Endothelial cell (in vitro differentiated cells): ENCODE data around the gene DCAF7. TPM values are rescaled to one million over a fixed set of nuclear protein-coding genes. Genes with fewer than 3 reads are reported as not detected.

ENCODE experiments used
- DNase-seq: peaks from one replicate; pipeline ENCODE4 v3.0.0; 2021; ENCODE audit warnings: low spot score
- H3K27ac Mint-ChIP-seq: one replicate; pipeline ENCODE4 v1.8.0; 2021; ENCODE audit warnings: mixed read lengths, inconsistent platforms; ENCODE audit not compliant: unreplicated experiment
- H3K27me3 Mint-ChIP-seq: one replicate; pipeline ENCODE4 v1.8.0; 2021; ENCODE audit warnings: mild to moderate bottlenecking, moderate library complexity, mixed read lengths, inconsistent platforms; ENCODE audit not compliant: unreplicated experiment
- H3K36me3 Mint-ChIP-seq: one replicate; pipeline ENCODE4 v1.8.0; 2021; ENCODE audit warnings: mild to moderate bottlenecking, low read depth, mixed read lengths, inconsistent platforms; ENCODE audit not compliant: unreplicated experiment
- H3K4me1 Mint-ChIP-seq: one replicate; pipeline ENCODE4 v1.8.0; 2021; ENCODE audit warnings: mild to moderate bottlenecking, mixed read lengths, inconsistent platforms; ENCODE audit not compliant: unreplicated experiment
- H3K4me3 Mint-ChIP-seq: one replicate; pipeline ENCODE4 v1.8.0; 2021; ENCODE audit warnings: mild to moderate bottlenecking, mixed read lengths, inconsistent platforms; ENCODE audit not compliant: unreplicated experiment
- H3K9me3 Mint-ChIP-seq: one replicate; pipeline ENCODE4 v1.8.0; 2021; ENCODE audit warnings: mixed read lengths, inconsistent platforms; ENCODE audit not compliant: unreplicated experiment
- total RNA-seq: library from RNA; stranded (reverse); fragmentation: NEBNext Ultra II Directional; extraction: Animal tissue kit (Norgen Biotek cat#: 25700); gene quantifications from one replicate; pipeline ENCODE4 v1.2.1, GENCODE V29; 2021; ENCODE audit not compliant: unreplicated experiment
- TF ChIP-seq, protein P1 (sequence below): fragments of 200-600 bp; sonication (generic); IDR thresholded peaks from one replicate; pipeline ENCODE4 v1.5.0; 2021; ENCODE audit warnings: antibody characterized with exemption; ENCODE audit not compliant: unreplicated experiment

Gene DCAF7
- total RNA-seq, 1 donor from 2014 or later: 123 TPM

DNA sequence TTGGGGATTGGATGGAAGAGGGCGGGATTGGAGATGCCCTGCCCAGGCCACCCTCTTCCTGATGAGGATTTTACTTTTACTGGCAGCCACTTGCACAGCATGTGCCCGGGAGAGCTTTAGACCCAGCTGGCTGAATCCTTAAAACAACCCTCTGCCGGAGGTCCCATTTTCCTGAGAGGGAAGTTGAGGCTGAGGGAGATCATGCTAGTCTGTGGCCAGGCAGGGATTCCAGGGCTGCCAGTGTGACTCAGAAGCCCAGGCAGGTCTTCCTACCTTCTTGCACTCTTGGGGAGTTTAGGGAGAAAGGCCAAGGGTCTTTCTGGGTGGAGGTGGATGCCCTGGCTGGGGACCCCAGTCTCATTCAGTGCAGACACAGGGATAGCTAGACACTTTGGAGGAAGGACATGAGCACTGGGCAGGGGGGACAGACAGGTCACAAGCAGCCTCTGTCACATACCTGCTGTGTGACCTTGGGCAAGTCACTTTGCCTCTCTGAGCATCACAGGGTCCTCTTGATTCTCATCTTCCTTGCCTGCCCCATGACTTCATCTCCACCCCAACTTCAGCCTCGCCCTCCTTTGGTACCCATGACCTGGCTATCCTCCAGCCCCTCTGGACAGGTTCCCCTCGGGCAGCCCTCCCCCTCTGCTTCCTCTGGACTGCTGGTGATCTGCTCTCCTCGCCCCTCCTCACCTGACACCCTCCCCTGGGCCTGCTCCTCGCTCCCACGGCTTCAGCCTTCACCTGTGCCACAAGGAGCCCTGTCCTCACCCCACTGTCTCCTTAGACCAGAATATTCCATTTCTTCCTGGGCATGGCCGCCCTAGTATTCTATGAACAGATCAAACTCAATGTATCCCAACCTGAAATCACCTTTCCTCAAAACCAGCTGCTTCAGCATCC is 11.3 kb upstream of the DCAF7 start:
- Mint-ChIP-seq H3K9me3 (no peaks in the 10 kb centered on the region), H3K27me3 (peaks cover 16% of the 10 kb centered on the region), H3K27ac (peak overlapping the region; percentile 24), H3K4me1 (peaks cover 3% of the 10 kb centered on the region), H3K36me3 (peaks cover 14% of the 10 kb centered on the region), H3K4me3 (peak overlapping the region; percentile 70)
- TF ChIP-seq, protein P1, sequence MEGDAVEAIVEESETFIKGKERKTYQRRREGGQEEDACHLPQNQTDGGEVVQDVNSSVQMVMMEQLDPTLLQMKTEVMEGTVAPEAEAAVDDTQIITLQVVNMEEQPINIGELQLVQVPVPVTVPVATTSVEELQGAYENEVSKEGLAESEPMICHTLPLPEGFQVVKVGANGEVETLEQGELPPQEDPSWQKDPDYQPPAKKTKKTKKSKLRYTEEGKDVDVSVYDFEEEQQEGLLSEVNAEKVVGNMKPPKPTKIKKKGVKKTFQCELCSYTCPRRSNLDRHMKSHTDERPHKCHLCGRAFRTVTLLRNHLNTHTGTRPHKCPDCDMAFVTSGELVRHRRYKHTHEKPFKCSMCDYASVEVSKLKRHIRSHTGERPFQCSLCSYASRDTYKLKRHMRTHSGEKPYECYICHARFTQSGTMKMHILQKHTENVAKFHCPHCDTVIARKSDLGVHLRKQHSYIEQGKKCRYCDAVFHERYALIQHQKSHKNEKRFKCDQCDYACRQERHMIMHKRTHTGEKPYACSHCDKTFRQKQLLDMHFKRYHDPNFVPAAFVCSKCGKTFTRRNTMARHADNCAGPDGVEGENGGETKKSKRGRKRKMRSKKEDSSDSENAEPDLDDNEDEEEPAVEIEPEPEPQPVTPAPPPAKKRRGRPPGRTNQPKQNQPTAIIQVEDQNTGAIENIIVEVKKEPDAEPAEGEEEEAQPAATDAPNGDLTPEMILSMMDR: no peak
- DNase-seq: no peak

DNA sequence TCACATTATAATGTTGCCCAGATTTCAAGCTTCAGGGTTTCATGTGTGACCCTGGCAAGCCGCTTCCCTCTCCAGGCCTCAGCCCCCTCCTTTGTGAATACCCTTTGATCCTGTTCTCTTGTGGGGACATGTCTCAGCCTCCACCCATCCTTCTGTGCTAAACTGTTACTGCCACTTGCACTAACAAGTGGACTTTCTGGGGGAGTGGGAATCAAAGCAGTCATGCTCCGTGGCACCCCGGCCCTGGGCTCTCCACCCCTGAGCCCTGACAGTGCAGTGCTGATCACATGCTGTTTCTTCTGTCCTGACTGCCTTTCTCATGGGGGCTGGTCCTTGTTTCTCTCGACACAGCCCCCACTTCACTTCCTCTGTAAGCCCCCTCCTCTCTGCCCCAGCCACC is 9.7 kb upstream of the DCAF7 start:
- H3K27me3 Mint-ChIP-seq: peaks cover 13% of the 10 kb centered on the region
- H3K4me1 Mint-ChIP-seq: peaks cover 3% of the 10 kb centered on the region
- H3K27ac Mint-ChIP-seq: no peak overlapping the region
- TF ChIP-seq, protein P1: no peak
- no peaks in the 10 kb centered on the region for H3K9me3 Mint-ChIP-seq
- DNase-seq: no peak
- H3K4me3 Mint-ChIP-seq: no peak overlapping the region
- peaks cover 15% of the 10 kb centered on the region for H3K36me3 Mint-ChIP-seq

DNA sequence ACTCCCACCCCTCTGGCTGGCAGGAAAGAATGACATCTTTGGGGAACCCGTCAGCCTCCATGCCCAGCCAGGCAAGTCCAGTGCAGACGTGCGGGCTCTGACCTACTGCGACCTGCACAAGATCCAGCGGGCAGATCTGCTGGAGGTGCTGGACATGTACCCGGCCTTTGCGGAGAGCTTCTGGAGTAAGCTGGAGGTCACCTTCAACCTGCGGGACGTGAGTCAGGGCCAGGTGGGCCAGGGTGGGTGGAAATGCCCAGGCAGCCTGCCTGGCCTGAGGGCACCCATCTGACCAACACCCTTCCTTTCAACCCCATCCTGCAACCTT is 8.1 kb upstream of the DCAF7 start:
- no peak for DNase-seq
- no peak overlapping the region for H3K27ac Mint-ChIP-seq
- H3K36me3 Mint-ChIP-seq: peaks cover 15% of the 10 kb centered on the region
- peaks cover 11% of the 10 kb centered on the region for H3K27me3 Mint-ChIP-seq
- no peaks in the 10 kb centered on the region for H3K9me3 Mint-ChIP-seq
- TF ChIP-seq, protein P1: no peak
- H3K4me1 Mint-ChIP-seq: peaks cover 3% of the 10 kb centered on the region
- no peak overlapping the region for H3K4me3 Mint-ChIP-seq

- TF ChIP-seq, protein P1: no peak
- H3K4me1 Mint-ChIP-seq: peaks cover 3% of the 10 kb centered on the region
- peaks cover 15% of the 10 kb centered on the region for H3K36me3 Mint-ChIP-seq
- H3K4me3 Mint-ChIP-seq: no peak overlapping the region
- H3K27ac Mint-ChIP-seq: no peak overlapping the region
- H3K9me3 Mint-ChIP-seq: no peaks in the 10 kb centered on the region
- peaks cover 10% of the 10 kb centered on the region for H3K27me3 Mint-ChIP-seq
- DNase-seq: no peak
Observed at GRCh38 chr17:63542942-63543821, 7.1 kb upstream of the DCAF7 start.
